Embryonic facial prominence (tissue), 1 donor: ENCODE results near the gene HRAS.

Experiments used
- DNase-seq: peaks from one replicate; pipeline ENCODE4 v3.0.0-alpha.2; 2016; ENCODE audit errors: extremely low spot score

Gene HRAS

GRCh38 chr11:494761-495536, 40.4 kb downstream of the HRAS start:
- no peak for DNase-seq

- DNase-seq, result no peak
Observed at GRCh38 chr11:492427-493226, 42.7 kb downstream of the HRAS start.

- DNase-seq, result no peak
Observed at GRCh38 chr11:491358-491757, 44.0 kb downstream of the HRAS start.

- no peak for DNase-seq
Observed at GRCh38 chr11:490930-491260, 44.5 kb downstream of the HRAS start.

- no peak for DNase-seq
Observed at GRCh38 chr11:490186-490929, 45.0 kb downstream of the HRAS start.

GRCh38 chr11:489610-490185, 45.7 kb downstream of the HRAS start:
- no peak for DNase-seq

GRCh38 chr11:488992-489391, 46.4 kb downstream of the HRAS start:
- DNase-seq, result no peak

- no peak for DNase-seq
Observed at GRCh38 chr11:488579-488978, 46.8 kb downstream of the HRAS start.

- no peak for DNase-seq
Observed at GRCh38 chr11:488062-488461, 47.3 kb downstream of the HRAS start.

GRCh38 chr11:487571-488021, 47.8 kb downstream of the HRAS start:
- no peak for DNase-seq

GRCh38 chr11:486189-486588, 49.2 kb downstream of the HRAS start:
- no peak for DNase-seq

GRCh38 chr11:484616-485015, 50.8 kb downstream of the HRAS start:
- DNase-seq, result no peak
